SKM-1 (cell line): ENCODE measurements around the gene MYO15A.

Experiments used
- DNase-seq: peaks from one replicate; lab custom pipeline; 2025; ENCODE audit not compliant: unreplicated experiment; lab: John Stamatoyannopoulos, UW

MYO15A gene

GRCh38 chr17:18101828-18102227 lies 6.7 kb upstream of the MYO15A start:
- DNase-seq: no peak

GRCh38 chr17:18102640-18103039 lies 5.9 kb upstream of the MYO15A start:
- DNase-seq: peak; percentile 24

- DNase-seq: no peak
Observed at GRCh38 chr17:18105027-18105426, 3.5 kb upstream of the MYO15A start.

GRCh38 chr17:18105595-18105994 lies 3.0 kb upstream of the MYO15A start:
- DNase-seq: no peak

- no peak for DNase-seq
Observed at GRCh38 chr17:18106211-18106610, 2.3 kb upstream of the MYO15A start.

- no peak for DNase-seq
Observed at GRCh38 chr17:18107061-18107790, 1.3 kb upstream of the MYO15A start.

- no peak for DNase-seq
Observed at GRCh38 chr17:18107971-18108370, 585 bp upstream of the MYO15A start.

GRCh38 chr17:18109935-18110485 lies 1.5 kb downstream of the MYO15A start:
- no peak for DNase-seq

- no peak for DNase-seq
Observed at GRCh38 chr17:18110636-18111145, 2.1 kb downstream of the MYO15A start.

GRCh38 chr17:18111330-18111971 lies 2.9 kb downstream of the MYO15A start:
- DNase-seq: no peak

- no peak for DNase-seq
Observed at GRCh38 chr17:18115517-18115916, 7.0 kb downstream of the MYO15A start.

- DNase-seq: no peak
Observed at GRCh38 chr17:18116078-18116477, 7.5 kb downstream of the MYO15A start.

GRCh38 chr17:18117533-18117932 lies 9.0 kb downstream of the MYO15A start:
- DNase-seq: no peak

- no peak for DNase-seq
Observed at GRCh38 chr17:18117982-18118975, 9.7 kb downstream of the MYO15A start.

GRCh38 chr17:18119166-18119745 lies 10.7 kb downstream of the MYO15A start:
- no peak for DNase-seq

- no peak for DNase-seq
Observed at GRCh38 chr17:18119938-18120337, 11.4 kb downstream of the MYO15A start.

- no peak for DNase-seq
Observed at GRCh38 chr17:18120461-18121017, 12.0 kb downstream of the MYO15A start.

GRCh38 chr17:18121144-18121910 lies 12.8 kb downstream of the MYO15A start:
- DNase-seq: no peak

- no peak for DNase-seq
Observed at GRCh38 chr17:18122990-18123753, 14.6 kb downstream of the MYO15A start.
